Measurements from ENCODE around the gene PAK4.

The PAK4 gene

DNA sequence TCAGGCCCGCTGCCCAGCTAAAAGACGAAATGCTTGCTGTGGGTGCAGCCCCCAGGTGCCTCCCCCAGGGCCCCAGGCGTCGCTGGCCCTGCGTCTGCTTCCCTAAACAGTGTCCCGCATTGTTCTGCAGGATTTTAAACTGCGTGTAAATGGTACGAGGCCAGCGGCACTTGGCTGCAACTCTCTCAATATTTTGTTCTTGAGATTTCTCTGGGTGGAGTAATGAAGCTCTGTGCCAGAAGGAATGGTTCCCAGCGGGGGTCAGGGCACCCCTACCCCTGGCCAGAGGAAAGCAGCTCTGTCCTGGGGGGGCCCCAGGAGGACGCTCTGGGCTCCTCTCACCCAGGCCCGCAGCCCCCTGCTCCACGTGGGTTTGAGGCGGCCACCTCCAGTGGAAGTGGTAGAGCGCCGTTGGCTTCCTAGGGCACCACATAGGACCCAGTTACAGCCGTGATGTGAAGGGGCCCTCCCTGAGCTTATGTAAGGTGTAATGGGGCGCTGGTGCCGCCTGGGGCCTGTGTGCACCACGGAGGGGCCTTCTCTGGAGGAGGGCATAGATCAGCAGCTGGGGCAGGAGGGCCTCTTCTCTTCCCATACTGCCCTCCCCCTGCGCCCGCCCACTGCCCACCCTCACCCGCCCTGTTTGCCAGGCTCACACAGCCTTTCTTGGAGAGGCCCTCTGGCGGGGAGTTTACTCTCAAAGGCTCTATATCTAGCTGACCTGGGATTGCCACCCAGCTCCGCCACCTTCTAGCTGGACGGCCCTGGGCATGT is 19.8 kb downstream of the PAK4 start:
- no peak for FAIRE-seq
- DNase-seq (ENCODE audit: low spot score) = no peak

DNA sequence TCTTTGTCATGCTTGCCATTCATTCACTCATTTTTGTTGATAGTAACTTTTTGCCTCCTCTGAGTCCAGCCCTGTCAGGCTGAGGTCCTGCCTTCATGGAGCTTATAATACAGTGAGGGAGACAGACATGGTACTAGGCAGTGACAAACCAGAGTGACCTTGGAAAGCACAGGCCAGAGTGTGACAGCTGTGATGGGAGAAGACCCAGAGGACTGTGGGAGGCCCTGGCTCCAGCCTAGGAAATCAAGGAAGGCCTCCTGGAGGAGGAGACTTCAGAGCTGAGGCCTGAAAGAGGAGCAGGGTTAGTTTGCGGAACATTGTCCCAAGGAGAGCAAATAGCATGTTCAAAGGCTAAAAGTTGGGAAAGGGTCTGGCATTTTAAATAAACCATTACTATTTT is 20.5 kb downstream of the PAK4 start:
- FAIRE-seq (no peak), DNase-seq (ENCODE audit: low spot score) (no peak)

DNA sequence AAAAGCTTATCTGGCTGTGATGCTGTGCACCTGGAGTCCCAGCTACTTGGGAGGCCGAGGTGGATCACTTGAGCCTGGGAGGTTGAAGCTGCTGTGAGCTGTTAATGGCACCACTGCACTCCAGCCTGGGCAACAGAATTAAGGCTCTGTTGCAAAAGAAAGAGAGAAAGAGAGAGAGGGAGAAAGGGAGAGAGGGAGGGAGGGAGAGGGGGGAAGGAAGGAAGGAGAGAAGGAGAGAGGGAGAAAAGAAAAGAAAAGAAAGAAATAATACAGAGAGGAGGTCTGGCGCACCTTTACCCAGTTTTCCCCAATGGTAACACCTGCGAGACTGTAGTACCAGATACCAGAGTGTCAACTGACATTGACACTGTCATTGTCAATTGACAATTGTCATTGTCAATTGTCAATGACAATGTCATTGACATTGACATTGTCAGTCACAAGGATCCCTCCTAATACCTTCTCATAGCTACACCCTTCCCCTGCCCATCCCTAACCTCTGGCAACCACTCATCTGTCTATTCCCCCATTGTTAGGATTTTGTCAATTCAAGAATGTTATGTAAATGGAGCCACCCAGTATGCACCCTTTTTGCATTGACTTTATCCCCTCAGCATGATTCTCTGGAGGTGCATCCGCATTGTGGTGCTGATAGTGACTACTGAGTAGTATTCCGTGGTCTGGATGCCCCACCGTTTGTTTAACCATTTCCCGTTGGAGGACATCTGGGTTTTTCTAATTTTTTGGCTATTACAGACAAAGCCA is 21.3 kb downstream of the PAK4 start:
- DNase-seq (ENCODE audit: low spot score) = no peak
- FAIRE-seq = no peak

DNA sequence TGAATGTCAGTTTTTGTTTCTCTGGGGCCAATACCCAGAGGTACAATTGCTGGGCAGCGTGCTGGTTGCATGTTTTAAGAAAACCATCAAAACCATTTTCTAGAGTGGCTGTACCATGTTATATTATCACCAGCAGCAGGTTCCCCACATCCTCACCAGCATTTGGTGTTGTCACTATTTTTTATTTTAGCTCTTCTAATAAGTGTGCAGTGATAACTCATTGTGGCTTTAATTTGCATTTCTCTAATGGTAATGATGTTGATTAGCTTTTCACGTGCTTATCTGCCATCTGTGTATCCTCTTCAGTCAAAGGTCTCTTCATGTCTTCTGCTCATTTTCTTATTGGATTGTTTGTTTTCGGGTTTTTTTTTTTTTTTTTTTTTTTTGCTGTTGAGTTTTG is 21.9 kb downstream of the PAK4 start:
- DNase-seq (ENCODE audit: low spot score) (no peak), FAIRE-seq (no peak)

DNA sequence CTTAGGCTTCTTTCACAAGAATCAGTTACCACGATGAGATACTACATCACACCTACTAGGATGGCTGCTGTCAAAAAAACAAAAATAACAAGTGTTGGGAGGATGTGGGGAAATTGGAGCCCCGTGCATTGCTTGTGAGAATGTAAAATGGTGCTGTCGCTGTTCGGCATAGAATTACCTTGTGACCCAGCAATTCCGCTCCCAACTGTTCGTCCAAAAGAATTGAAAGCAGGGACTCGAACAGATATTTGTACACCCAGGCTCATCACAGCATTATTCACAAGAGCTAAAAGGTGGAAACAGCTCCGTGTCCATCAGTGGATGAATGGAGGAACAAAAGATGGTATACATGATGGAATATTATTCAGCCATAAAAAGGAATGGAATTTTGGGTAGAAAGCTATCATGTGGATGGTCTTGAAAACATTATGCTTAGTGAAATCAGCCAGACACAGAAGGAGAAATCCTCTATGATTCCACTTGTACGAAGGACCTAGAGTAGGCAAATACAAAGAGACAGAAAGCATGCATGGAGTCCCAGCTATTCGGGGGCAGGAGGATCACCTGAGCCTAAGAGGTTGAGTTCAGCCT is 23.4 kb downstream of the PAK4 start:
- FAIRE-seq = no peak
- DNase-seq (ENCODE audit: low spot score) = no peak

DNA sequence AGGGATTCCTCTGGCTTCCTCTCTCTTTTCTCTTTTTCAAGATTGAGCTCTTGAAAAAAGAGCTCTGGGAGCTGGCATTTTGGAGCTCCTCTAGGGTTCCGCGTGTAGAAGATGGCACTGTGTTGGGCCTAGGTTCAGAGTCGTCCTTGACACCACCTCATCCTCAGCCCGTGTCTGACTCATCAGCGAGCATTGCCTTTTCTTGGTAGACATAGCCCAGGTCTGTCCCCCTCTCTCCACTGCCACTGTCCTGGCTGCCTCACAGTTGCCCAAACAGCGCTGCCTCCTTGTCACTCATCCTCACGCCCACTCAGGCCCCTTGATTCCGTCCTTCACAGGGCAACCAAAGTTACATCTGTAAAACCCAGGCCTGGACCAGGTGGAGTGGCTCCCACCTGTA is 24.6 kb downstream of the PAK4 start:
- DNase-seq (ENCODE audit: low spot score) = no peak
- FAIRE-seq = no peak

DNA sequence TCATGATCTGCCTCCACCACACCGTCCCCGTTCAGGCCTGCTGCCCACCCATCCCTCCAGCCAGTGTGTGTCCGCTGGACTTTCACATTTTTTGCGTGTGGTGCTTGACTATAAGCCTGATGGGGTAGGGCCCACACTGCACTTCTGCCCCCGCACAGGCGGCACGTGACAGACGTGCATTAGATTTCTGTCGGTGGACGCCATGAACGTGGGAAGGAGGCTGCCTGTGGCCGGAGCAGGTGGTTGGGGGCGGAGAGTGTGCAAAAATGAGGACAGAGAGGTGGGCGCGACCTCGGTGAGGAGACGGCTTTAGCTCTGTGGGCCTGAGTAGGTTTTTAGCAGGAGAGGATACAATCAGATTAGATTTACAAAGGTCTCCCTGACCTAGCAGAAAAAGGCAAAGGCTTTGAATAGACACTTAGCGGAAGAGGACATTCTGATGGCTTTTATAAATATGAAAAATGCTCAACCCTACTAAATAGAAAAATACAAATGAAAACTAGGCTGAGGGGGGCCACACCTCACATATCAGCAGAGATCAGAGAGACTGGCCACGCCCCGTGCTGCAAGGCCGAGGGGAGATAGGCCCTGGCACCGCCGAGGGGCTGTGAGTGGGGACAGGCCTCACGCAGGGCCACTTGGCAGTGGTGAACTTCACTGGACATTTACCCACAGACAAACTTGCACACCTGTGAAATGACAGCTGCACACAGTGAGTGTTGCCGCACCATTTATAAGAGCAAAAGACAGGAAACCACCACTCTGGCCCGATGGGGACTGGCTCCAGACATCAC is 25.4 kb downstream of the PAK4 start:
- no peak for DNase-seq (ENCODE audit: low spot score)
- no peak for FAIRE-seq

DNA sequence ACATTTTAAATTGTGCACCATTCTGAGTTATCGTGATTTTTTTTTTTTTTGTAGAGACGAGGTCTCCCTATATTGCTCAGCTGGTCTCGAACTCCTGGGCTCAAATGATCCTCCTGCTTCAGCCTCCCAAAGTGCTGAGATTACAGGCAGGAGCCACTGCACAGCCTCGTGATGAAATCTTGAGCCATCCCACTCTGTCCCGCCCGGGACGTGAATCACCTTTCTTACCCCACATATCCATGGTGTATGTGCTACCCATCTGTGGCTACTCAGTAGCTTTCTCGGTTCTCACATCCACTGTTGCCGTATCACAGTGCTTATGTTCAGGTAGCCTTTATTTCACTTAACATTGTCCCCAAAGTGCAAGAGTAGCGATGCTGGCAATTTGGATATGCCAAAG is 26.5 kb downstream of the PAK4 start:
- no peak for DNase-seq (ENCODE audit: low spot score)

DNA sequence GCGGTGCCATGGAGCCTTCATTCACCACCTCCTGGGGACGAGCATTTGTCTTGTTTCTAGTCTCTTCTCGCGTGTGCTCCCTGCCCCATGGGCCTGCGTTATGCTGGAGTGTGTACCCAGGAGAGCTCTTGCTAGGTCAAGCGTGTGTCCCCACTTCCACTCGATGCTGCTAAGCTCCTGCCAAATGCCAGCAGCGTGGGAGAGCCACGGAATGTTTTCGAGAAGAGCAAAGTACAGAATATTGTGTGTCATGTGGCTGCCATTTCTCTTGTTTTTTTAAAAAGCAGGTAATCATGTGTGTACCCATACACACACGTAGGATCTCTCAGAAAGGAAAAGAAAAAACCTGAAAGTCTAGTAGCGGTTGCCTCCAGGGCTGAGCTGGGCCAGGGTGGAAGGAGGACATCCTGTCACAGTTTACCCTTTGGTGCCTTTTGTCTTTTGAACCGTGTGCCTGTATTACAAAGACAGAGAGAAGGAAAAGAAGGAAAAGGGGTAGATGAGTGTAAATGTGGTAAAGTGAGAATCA is 28.6 kb downstream of the PAK4 start:
- FAIRE-seq (no peak), DNase-seq (ENCODE audit: low spot score) (no peak)

More for the DNA sequence above, 26.5 kb downstream of the PAK4 start:
- FAIRE-seq = no peak

DNA sequence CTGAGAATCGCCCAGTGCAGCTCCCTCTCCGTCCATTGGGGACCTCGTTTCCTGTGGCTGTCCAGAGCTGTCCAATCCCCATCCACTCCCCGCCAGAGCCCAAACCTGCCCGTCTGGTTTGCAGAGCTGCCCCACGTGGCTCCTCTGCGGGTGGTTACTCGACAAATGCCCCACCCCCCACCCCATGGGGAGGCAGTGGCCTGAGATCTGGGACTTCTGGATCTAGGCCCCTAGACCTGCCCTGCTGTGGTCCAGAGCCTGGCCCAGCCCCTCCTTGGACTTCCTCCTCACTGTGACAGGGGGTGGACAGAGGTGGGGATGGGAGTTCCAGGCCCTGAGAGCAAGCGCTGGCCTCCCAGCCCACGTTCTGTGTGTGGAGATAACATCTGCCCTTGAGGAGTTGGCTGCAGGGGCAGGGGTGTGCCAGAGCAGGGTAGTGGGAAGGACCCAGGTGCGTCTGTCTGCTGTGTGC is 29.1 kb downstream of the PAK4 start:
- no peak for FAIRE-seq
- no peak for DNase-seq (ENCODE audit: low spot score)

DNA sequence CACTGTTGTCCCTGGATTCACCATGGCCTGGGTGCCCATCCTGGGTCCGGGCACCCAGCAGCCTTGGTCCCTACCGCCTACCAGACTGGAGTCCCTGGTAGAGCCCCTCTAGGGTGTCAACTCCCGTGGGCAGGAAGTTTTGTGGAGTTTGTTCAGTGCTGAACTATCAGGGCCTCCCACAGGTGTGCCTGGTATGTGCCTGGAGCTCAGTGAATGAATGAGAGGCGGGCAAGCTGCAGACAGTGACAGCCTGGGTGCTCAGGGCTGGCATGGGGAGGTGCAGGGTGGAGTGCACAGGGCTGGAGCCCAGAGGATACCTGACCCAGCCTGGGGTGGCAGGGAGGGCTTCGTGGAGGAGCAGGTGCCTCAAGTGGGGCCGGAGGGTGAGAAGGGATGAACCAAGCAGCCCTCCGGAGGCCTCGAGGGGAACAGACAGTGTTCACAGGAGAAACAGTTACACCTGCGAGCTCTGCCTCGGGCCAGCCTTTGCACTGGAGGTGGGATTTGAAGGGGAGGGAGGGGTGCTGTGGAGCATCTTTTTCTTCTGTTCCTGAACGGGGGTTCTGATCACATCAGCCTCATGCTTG is 29.6 kb downstream of the PAK4 start:
- no peak for FAIRE-seq
- DNase-seq (ENCODE audit: low spot score) = no peak

DNA sequence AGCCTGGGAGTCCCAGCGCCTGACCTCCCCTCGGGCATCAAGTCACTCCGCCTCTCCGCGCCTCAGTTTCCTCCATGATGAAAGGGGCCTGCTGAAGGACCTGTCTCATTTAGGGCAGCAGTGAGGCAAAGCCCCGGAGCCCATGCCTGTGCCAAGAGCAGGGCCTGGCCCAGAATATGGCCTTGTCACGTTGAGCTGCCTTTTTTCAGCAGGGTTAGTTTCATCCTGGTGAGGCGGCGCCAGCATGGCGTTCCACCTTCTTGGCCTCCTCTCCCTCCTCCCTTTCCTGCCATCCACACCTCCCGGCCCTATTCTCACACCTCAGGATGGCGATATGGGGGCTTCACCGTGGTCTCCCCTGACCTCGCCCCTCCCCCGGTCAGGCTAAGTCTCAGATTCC is 30.2 kb downstream of the PAK4 start:
- DNase-seq (ENCODE audit: low spot score) = no peak
- FAIRE-seq = no peak

DNA sequence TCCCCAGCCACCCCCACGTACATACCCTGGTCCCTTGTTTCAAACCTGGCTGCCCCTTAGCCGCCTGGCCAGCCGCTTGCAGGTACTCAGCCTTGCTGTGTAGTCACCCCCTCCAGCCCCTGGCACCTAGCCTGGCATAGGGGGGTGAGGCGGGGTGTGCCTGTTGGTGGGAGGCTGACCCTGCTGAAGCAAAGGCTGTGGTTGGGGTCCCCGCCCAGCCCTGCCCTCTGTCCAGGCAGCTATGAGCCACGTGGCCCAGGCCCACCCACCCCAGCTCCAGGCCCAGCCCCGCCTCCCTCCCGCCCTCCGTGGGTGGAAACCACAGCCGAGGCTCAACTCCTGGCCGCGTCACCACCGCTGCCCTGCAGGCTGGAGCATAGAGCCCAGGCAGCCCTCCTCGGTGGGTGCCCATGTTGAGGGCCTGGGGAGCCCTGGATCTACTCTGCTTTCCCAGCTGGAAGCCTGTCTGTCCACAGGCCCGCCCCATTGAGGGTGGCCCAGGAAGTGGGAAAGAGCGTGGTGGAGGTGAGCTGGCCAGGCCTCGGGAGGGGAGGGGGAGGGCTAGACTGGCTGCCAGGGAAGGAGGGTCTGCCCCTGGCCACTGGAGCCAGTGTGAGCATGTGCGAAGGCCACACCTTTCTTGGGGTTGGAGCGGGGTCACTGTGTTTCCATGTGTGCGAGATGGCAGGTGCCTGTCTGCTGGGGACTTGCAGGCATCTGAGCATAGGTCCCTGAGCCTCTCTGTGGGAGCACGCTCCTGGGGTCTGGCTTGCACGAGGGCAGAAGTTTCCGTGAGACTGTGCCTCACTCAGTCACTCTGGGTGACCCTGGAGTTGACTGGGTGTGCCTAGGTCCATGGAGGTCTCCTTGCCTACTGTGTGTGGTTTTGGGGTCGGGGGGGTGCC is 31.0 kb downstream of the PAK4 start:
- FAIRE-seq = peak; percentile 42

DNA sequence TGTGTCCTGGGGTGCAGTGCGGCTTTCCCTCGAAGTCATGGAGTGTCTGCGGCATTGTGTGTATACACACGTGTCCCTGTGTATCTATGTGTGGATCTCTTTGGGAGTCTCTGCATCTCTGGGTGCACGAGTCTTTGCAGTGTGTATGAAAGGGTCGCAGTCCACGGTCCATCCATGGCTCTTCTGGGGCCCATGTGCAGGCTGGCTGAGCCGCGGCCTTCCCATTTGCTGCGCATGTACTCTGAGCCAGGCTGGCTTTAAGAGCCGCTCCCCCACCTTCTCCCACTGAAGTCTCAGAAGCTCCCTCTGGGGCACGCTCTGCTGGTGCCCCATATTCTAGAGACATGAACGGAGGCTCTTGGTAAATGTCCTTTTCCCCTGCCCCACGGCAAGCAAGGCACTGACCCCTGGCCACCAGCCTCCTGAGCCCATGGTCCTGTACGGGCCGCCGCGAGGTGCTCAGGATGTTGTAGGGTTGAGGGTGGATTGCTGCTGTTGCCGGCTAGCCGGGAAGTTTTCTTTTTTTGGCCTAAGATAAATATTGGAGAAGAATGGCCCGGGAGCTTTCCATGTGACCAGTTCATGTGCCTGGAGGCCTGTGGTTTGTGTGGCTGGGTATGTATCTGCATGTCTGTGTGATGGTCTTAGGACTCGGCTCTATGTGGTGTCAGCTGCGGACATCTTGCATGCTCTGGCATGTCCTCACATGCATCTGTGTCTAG is 31.9 kb downstream of the PAK4 start:
- DNase-seq (ENCODE audit: low spot score) (no peak), FAIRE-seq (no peak)

More for the DNA sequence above, 31.0 kb downstream of the PAK4 start:
- DNase-seq (ENCODE audit: low spot score) = peak; percentile 38

DNA sequence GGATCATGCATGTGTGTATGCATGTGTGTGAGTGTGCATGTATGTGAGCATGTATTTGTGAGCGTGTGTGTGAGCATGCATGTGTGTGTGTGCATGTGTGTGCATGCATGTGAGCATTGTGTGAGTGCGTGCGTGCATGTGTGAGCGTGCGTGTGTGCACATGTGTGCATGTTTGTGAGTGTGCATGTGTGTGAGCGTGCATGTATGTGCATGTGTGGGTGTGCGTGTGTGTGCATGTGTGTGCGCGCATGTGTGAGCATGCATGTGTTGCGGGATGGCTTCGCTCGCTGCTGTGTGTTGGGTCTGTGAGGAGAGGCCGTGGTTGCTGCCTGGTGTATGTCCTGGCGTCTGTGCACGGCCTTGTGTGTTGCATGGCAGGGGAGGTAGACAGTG is 32.4 kb downstream of the PAK4 start:
- DNase-seq (ENCODE audit: low spot score) (no peak), FAIRE-seq (peak; percentile 96)

DNA sequence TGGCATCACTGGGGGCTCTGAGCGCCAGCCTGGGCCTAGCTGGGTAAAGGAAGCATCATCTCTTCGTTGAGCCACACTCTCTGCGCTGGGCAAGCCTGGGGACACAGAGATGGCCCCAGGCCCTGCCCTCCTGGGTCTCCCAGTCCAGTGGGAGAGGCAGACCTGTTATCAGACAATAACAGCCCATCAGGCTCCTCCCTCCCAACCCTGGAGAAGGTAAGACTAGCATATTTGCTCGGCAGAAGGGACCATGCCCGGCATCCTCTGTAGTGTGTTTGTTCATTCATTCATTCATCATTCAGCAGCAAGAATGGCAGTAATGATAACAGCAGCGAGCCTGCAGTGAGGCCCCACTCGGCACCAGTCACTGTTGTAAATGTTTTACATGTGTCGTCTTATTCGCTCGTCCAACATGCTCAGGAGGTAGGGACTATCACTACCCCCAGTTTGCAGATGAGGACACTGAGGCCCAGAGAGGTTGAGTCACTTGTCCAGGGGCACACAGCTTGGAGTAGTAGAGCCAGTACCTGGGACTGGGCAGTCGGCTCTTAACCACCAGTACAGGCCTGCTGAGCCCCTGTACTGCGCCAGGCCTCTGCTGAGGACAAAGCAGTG is 33.2 kb downstream of the PAK4 start:
- DNase-seq (ENCODE audit: low spot score) = no peak
- FAIRE-seq = no peak

DNA sequence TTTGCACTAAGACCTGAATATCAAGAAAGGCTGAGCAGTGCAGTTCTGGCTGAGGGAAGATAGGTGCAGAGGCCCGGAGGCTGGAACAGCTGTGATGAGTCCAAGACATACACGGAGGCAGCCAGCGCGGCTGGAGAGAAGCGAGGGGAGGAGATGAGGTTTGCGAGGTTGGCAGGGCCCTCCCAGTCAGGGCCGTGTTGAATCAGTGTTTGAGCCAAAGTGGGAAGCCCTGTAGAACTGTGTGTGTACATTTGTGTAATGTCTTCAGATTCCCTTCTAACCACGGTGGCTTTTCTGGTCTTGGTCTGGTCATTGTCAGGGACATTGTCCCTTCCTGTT is 34.9 kb downstream of the PAK4 start:
- no peak for DNase-seq (ENCODE audit: low spot score)
- no peak for FAIRE-seq

DNA sequence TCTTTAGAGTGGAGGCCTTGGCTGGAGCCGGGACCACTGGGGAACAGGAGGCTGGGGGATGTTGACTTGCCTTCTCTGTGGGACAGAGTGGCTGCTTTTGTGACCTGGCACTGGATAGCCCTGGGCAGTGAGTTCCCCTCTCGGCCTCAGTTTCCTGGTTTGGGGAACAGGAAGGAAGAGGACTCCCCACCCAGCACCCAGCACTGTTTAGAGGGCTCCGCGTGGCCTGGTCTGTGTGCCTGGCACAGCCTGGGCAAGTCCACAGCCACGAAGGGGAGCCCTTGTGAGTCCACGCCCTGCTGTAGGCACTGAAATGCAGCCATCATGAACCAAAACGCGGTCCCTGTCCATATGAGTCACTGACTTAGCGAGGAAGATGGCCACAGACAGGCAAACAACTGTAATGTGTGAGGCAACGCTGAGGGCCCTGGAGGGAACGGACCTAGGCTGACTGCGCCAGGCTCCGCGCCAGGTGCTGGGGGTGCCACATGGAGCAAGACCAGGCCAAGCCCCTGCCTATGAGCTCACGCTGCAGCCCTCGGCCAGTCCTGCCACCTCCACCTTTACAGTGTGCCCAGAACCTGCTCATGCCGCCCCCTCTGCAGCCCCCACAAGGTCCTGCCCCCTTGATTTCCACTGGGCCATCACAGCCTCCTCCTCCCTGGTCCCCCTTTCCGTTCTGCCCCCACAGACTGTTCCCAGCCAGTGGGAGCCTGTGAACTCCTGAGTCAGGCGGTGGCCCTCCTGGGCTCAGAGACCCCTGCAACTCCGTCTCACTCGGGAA is 35.5 kb downstream of the PAK4 start:
- no peak for DNase-seq (ENCODE audit: low spot score)
- no peak for FAIRE-seq
